ENCODE data around the gene WNT3. TPM values are rescaled to one million over a fixed set of nuclear protein-coding genes. Genes with fewer than 3 reads are reported as not detected.

Gene WNT3
- total and polyA plus RNA-seq, 2 of the 8 experiments (the other 6 are each of a cell fraction or from before 2014, with no cell fraction given) = 0.56 to 2.0 TPM

DNA sequence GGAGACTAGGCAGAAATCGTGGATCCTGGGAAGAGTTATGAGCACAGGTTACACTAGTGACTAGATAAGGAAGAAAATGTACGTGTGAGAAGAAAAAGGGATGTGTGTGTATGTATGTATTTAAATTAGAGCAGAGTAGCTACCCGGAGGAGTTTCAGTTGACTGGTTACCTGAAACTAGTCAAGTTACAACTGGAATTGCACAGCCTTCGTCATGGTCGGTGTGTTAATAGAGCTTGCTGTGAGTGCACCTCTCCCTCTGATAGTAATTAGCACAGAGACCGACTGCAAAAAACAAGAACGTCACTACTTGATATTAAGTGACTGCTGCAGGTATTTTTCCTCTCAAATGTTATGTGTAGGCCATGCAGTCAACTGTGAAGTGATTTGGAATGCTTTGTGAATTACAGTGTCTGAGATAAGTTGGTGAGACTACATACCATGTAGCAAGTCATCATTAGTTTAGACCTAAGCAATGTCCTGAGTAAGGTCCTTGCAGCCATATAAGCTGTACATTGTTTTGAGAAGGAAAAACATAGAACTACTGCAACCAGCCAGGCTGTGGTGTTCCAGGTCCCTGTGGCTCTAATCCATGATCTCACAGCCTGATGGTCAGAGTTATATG, 95.7 kb downstream of the WNT3 start:
- H2BK5ac ChIP-seq (ENCODE audit: low read depth, low read length) = no peak overlapping the region
- no peak overlapping the region for H3K4me3 ChIP-seq (ENCODE audit: extremely low read depth in 1 of 4, insufficient read depth in 2 of 4, low read depth in 3 of 4, low read length in 4 of 4)
- H2BK120ac ChIP-seq (replicated peaks; ENCODE audit: low read depth, low read length) = no peak overlapping the region
- no peak overlapping the region for H3K18ac ChIP-seq (ENCODE audit: extremely low read depth, low read length)
- no peak overlapping the region for H2BK20ac ChIP-seq (ENCODE audit: low read length)
- no peak overlapping the region for H3K9ac ChIP-seq (replicated peaks in 1 of 4; ENCODE audit: extremely low read depth in 1 of 4, low read depth in 3 of 4, low read length in 3 of 4)
- H4K8ac ChIP-seq (ENCODE audit: extremely low read depth, insufficient read depth, low read length) = no peak overlapping the region
- ChIA-PET CTCF (ENCODE audit: partially characterized antibody) (interaction anchor here (1.0 kb wide), 1 partner anchor 119 kb away, joined by 5 read pairs; no protein-coding TSS in a partner anchor), POLR2A (ENCODE audit: partially characterized antibody) (interaction anchor here (1.2 kb wide), 1 partner anchor 44 kb away, joined by 3 read pairs; no protein-coding TSS in a partner anchor)
- no peaks in the 10 kb centered on the region for H3K4me1 ChIP-seq (replicated peaks in 1 of 4; ENCODE audit: control insufficient read depth in 3 of 4, insufficient read depth in 4 of 4, low read length in 3 of 4)
- no peak overlapping the region for H3K23ac ChIP-seq (ENCODE audit: insufficient read length)
- no peak overlapping the region for H2BK15ac ChIP-seq (ENCODE audit: low read length)
- TF ChIP-seq KDM1A (IDR thresholded peaks at IDR 0.05; ENCODE audit: borderline replicate concordance, low read length) = no peak
- no peak for TF ChIP-seq CHD1 (IDR thresholded peaks at IDR 0.05; ENCODE audit: low read depth, low read length)
- TF ChIP-seq, protein P1, sequence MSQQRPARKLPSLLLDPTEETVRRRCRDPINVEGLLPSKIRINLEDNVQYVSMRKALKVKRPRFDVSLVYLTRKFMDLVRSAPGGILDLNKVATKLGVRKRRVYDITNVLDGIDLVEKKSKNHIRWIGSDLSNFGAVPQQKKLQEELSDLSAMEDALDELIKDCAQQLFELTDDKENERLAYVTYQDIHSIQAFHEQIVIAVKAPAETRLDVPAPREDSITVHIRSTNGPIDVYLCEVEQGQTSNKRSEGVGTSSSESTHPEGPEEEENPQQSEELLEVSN (IDR thresholded peaks at IDR 0.05) = no peak
- TF ChIP-seq RXRA (IDR thresholded peaks at IDR 0.05; ENCODE audit: insufficient read depth, low read depth, low read length) = no peak
- TF ChIP-seq SUZ12 (IDR thresholded peaks at IDR 0.05; ENCODE audit: low read length) = no peak
- TF ChIP-seq SRF (IDR thresholded peaks at IDR 0.05; ENCODE audit: low read depth, low read length) = no peak
- TF ChIP-seq SAP30 (IDR thresholded peaks at IDR 0.05; ENCODE audit: insufficient read depth, insufficient replicate concordance, low read length) = no peak
- TF ChIP-seq BRCA1 (IDR thresholded peaks at IDR 0.05; ENCODE audit: low read depth, low read length) = no peak
- TF ChIP-seq CREB1 (IDR thresholded peaks at IDR 0.05) = no peak
- no peak for DNase-seq (ENCODE audit: low read depth in 1 of 2, low spot score in 2 of 2)
- no peak overlapping the region for H4K91ac ChIP-seq (replicated peaks; ENCODE audit: insufficient read length, low read length)
- H3K27me3 ChIP-seq (replicated peaks in 1 of 4; ENCODE audit: control insufficient read depth in 3 of 4, extremely low read depth in 1 of 4, insufficient read depth in 3 of 4, low read length in 3 of 4) = no peaks in the 10 kb centered on the region
- H3K27ac ChIP-seq (ENCODE audit: low read depth, low read length) = no peak overlapping the region
- 77% methylated on average over 7 of the region's 7 CpGs; no CpG with 5 or more reads in 1 of the 2 experiments for WGBS, 2 experiments (ENCODE audit: extremely low coverage in 1 of 2, insufficient coverage in 1 of 2, insufficient read length in 1 of 2, insufficient replicate concordance in 2 of 2, low coverage in 1 of 2, low lambda C conversion rate in 2 of 2, missing lambda C conversion rate in 1 of 2)
- no peak overlapping the region for H3K4ac ChIP-seq (replicated peaks; ENCODE audit: insufficient read length, low read depth, low read length)
- H3K79me2 ChIP-seq (ENCODE audit: control insufficient read depth in 1 of 2, insufficient read depth in 2 of 2, low read length in 2 of 2) = no peaks in the 10 kb centered on the region
- H3K9me3 ChIP-seq (ENCODE audit: insufficient read depth in 2 of 2, low read depth in 1 of 2, low read length in 1 of 2) = no peaks in the 10 kb centered on the region
- no peaks in the 10 kb centered on the region for H4K20me1 ChIP-seq (replicated peaks in 1 of 2; ENCODE audit: control insufficient read depth in 1 of 2, insufficient read depth in 2 of 2, low read length in 2 of 2)
- no peak overlapping the region for H3K56ac ChIP-seq (replicated peaks; ENCODE audit: insufficient read length, low read depth, low read length)
- H4K5ac ChIP-seq (ENCODE audit: insufficient read length, low read depth, low read length) = no peak overlapping the region
- H3K4me2 ChIP-seq (ENCODE audit: insufficient read depth in 1 of 2, low read depth in 2 of 2, low read length in 2 of 2) = no peak overlapping the region
- H2AFZ ChIP-seq (ENCODE audit: low read length) = no peak overlapping the region
- H2AK5ac ChIP-seq (ENCODE audit: low read depth, low read length) = no peak overlapping the region
- FAIRE-seq = no peak
- H3K23me2 ChIP-seq (ENCODE audit: low read depth, low read length) = no peaks in the 10 kb centered on the region
- no peaks in the 10 kb centered on the region; a peak in 1 of 8 replicates for H3K36me3 ChIP-seq (ENCODE audit: control insufficient read depth in 2 of 4, insufficient read depth in 4 of 4, low read length in 3 of 4)
- H3K14ac ChIP-seq (ENCODE audit: insufficient read length) = no peak overlapping the region
- H3K79me1 ChIP-seq (ENCODE audit: low read depth, low read length) = no peaks in the 10 kb centered on the region
- H2BK12ac ChIP-seq (ENCODE audit: low read depth, low read length) = no peak overlapping the region

Measured in H1 (cell line).